HG02763 (cell line): Measurements from ENCODE around the gene CALHM5.

Experiments used
- ATAC-seq: cut with Tn5 transposase; IDR thresholded peaks from one replicate; pipeline ENCODE4 v1.9.1; 2021; ENCODE audit warnings: mild to moderate bottlenecking, moderate library complexity; ENCODE audit not compliant: unreplicated experiment

CALHM5 gene

GRCh38 chr6:116507324-116507723 is 4.1 kb upstream of the CALHM5 start:
- ATAC-seq, result no peak

DNA sequence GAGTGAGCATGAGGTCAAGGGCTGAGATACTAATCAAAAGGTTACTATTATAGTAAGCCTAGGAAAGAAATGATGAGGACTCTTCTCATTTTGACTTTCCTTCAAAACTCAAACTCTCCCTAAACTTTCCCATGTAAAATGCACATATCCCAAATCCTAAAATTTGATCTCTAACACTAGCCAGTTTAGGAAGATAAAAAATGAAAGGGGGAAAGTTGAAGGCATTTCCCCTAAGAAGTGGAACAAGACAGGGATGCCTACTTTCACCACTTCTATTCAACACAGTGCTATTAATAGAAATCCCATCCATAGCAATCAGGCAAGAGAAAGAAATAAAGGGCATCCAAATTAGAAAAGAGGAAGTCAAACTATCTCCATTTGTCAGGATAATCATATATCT is 2.9 kb upstream of the CALHM5 start:
- ATAC-seq, result no peak

DNA sequence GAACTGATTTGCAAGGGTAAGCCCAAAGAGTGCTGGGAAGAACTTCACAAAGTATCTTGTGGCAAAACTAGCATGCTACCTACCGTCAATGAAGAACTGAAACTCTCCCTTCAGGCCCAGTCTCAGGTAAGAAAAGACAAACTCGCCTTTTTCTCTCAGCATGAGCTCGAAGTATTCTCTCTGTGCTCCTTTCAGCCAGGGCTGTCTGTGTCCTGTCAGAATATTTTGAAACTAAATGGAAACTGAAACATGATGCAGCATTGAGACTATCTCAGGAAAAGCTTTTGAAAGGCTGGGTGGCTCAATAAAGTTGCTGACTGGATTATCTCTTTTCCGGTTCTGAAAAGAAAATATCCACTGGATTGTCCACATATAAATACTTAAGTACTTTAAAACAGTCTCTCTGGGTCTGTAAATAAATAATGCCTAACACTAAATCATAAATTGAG is 696 bp downstream of the CALHM5 start:
- ATAC-seq, result peak; percentile 68

- no peak for ATAC-seq
Measured at GRCh38 chr6:116512734-116513133, 1.3 kb downstream of the CALHM5 start.

GRCh38 chr6:116513224-116513875 is 1.9 kb downstream of the CALHM5 start:
- no peak for ATAC-seq

DNA sequence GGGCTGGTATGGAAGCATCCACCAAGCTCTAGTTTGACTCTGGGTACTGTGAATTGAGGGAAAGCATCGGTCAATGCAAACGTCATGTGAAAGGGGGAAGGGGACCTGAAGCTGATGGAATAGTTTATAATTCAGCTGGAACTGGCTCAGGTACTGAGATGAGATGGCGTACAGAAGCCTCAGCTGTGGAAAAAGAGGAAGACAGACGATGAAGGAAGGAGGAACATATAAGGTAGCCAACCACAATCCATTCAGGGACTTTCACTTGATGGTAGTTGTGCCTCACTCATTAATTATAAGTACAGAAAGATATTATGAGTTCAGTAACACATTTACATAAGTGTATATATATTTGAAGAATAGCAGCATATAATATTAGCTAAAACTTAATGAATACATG is 2.7 kb downstream of the CALHM5 start:
- ATAC-seq, result no peak

DNA sequence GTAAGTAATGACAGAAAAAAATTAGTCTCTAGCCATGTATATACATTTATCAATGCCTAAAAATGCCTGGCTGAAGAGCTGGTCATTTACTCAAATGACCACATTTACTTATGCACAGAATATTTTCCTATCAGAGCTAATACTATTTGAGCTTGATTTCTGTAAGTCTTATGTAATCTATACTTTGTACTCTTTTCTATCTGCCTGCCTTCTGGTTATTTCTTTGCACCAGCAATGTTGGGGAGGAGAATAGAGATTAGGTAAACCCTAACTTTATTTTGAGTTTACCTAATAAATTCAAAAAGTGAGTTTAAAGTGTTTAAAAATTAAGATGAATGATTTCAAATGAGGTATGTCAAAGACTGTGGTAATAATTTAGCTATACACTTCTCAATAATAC is 3.7 kb downstream of the CALHM5 start:
- ATAC-seq, result no peak

DNA sequence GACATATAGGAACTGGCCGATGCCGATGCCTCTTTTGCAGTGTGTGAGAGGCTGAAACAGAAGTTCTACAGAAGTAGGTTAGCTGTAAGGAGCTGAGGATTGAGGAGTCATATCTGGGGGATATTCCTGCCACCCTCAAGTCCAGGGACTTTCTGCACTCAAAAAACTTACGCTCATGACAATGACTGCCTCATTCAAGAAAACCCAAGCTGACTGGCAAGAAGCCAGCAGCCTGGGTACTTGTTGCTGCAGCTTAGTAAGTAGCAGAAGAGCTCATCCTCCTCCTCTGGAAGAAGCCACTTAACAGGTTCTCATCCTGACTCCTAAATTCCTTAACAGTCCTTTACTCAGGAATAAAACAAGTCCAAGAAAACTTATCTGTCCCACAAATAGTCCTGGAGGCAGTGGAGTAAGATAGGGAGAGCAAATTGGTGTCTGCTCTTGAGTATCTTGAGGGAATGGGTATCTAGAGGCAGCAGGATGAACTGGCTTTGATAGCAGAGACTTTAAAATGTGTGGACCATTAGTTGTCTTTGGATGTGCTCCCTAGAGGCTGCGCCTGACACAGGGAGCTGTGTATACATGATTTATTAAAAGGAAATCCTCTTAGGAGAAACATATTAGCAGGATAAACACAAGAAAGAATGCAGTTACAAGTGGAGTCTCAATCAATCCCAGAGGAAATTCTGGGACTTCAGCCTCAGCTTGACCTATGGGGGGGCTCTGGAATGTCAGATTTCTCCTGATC is 7.4 kb downstream of the CALHM5 start:
- ATAC-seq, result no peak

- ATAC-seq, result no peak
Measured at GRCh38 chr6:116522896-116523295, 11.5 kb downstream of the CALHM5 start.

DNA sequence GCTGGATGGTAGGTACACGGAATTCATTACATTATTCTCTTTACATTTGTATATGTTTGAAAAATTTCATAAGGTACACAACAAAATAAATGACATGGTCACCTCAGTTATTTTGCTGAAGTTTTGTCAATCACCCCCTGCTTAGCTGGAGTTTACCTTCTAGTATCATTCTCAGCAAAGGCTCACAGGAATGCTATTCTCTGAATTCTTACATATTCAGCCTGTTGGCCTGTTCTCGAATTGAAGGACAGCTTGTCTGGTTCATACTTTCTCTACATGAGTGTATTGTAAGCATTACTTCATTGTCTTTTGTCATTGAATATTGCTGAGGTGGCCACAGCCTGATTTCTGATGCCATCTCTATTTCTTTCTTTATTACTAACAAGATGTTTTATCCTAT is 12.8 kb downstream of the CALHM5 start:
- no peak for ATAC-seq

DNA sequence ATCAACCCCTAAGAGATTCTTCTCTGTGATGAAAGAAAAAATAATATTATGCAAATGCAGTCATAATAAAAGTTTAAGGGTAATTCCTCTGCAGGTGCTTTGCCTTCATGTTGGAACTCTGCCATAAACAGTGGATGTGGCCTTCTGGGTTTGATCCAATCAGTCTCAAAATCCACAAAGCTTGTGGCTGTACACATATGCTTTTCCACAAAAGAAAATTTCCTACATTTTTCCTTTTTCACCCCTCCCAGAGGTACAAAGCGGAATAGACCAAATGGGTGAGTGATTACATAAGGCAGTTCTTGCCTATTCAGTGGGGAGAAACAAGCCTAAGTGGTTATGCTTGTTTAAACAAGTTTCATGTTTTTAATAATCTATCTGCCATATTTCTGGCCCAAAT is 16.7 kb downstream of the CALHM5 start:
- no peak for ATAC-seq

GRCh38 chr6:116528780-116529179 is 17.3 kb downstream of the CALHM5 start:
- ATAC-seq, result no peak

GRCh38 chr6:116529466-116530290 is 18.2 kb downstream of the CALHM5 start:
- no peak for ATAC-seq

DNA sequence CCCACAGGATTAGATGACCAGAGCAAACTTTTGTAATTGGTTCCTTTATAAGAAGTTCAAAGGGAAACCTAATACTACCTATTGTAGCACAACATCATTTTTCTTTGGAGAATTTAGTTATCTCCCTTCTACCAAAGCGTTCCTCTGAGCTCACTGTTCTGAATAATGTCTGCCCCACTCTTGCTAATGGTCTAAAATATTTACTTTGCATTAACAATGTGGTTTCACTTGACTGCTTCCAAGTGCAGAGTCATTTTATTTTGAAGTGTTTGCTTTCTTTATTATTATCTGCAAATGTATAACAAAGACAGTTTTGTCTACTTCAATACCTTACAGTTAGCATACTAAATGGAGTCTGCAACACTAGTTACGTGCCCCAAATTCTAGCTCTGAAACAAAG is 19.0 kb downstream of the CALHM5 start:
- ATAC-seq, result no peak

DNA sequence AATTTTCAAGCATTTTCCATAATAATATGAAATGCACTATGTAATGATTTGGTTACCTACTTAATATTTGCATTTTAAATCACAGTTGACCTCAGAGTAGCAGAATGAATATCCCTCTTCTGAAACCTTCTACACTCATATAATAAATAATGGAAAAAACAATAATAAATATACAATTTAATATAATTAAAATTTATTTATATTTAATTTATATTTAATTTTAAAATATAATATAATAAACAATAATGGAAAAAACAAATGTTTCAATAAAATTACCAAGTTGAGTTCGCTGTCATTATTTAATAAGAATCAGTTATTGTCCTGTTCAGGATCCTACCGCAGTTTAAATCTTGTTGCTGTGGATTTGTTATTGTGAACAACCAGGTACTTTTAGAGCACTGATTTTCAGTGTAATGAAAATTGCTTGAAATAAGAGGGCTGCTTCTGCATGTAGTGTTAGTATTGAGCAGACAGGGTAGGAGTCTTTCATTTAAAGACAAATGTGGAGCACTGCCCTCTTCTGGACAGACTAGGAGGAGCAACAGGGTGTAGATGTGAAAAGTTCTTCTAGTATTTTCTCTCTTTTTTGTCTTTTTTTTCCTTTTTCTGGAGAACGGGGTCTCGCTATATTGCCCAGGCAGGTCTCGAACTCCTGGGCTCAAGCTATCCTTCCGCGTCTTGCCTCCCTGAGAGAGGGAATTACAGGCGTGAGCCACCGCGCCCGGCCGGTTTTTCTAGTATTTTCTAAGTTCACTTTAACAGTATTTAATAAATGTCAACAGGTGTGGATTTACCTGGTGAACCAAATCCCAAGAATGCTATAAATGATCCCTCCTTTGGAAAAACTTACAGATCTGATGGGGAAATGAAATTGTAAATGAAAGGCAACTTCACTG is 20.5 kb downstream of the CALHM5 start:
- ATAC-seq, result peak; percentile 81

DNA sequence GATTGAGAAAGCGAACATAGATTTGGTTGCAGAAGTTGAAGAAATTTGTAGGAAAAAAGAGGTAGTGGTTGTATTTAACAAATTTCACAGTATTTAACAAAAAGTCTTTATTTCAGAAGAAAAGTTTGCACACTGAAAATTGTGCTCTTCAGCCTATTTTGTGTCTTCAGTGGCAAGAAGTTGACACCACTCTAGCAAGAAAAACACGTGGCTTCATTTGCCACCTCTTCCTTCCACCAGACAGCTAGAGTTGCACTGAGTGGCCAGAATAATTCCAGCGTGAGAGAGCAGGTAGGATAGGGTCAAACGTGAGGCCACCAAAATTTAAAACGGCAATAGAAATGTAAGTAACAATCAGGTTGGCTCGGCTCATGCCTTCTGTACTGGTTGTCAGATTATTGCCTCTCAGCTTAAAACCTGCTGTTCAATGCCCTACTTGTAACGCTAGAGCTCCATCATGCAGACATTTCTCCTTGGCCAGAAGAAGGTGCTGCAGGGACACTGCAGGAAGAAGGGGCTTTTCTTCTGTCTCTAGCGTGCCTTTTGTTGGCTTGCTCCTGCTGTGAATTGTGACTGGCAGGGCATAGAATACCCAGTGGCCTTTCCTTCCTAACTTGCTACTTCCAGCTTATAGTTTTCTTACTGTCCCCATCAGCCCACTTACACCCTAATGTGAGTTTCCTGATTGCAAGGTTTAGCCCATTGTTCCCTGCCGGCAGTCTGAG is 22.0 kb downstream of the CALHM5 start:
- ATAC-seq, result no peak

DNA sequence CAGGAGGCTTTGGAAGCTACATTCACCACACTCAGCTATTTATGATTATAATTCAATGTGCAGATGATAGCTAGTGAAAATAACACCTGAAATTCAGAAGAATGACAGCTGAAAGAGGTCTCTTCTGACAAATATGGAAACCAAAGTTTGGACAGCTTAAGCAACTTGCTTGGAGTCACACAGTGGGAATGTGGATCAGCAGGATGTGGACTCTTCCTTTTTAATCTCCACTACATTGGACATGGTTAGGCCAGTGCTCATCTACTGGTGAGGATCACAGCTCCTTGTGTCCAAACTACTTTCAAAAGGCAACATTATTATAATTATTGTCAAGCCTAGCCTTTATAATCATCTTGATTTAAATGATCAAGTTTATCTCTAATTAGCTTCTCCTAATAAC is 23.7 kb downstream of the CALHM5 start:
- no peak for ATAC-seq

DNA sequence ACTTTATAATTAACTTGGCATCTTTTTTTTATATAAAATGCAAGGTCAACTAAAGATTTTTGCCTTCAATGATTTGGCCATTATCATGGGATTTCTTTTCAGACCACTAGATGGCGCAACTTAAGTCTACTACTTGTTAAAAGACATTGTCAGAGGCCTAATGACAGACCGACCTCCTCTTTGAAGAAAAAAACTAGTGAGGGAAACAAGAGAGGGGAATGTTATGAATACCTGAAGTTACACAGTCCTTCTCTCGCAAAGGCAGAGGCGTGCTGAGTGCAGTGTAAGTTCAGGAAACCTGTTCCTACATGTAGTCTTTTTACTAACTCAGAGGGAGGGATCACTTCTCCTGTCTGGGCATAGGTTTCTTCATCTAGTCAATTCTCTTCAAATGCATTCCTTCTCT is 24.8 kb downstream of the CALHM5 start:
- no peak for ATAC-seq

DNA sequence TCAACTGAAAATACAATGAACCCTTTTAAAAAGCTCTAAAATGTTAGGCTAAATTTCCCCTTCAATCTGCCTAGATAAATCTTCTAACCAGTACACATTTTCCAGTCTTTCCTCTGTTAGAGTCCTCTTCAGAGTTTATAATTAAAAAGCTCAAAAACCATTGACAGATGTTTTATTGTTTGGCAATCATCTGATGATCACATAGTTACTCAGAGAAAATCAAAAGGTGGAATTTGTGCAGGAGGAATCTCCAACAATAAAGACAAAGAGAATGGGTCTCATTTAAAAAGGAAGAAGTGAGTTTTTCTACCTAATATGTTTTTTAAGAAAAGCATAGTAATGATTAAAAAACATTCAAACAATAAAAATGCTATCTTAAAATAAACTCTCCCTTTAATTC is 31.0 kb downstream of the CALHM5 start:
- no peak for ATAC-seq

GRCh38 chr6:116543149-116543548 is 31.7 kb downstream of the CALHM5 start:
- no peak for ATAC-seq
